ENCODE results near the gene BTBD8. TPM values are rescaled to one million over a fixed set of nuclear protein-coding genes. Genes with fewer than 3 reads are reported as not detected.
"Not testable (repeated sequence)": the region's sequence is repeated elsewhere in the genome, so short reads cannot be mapped to it uniquely, and the experiment has no call there.

Gene BTBD8
- total RNA-seq, 1 donor from 2014 or later, result 4.0 TPM

DNA sequence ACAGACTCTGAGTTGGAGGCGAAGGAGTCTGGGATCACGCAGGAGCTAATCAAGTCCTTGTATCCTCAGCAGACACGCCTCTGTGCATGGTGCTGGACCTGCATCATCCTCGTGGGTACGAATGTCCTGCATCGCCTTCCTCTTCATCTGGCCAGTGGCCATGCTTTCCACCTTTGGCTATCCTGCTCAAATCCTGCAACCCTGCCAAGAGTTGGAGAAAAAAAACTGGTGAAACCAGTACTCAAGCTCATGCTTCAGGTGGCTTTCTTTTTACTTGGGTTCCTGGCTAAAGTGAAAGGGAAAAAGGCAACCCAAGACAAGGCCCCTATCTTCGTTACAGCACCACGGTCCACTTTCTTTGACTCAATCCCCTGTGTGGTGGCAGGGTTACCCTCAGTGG lies 13.8 kb upstream of the BTBD8 start:
- H3K27ac ChIP-seq (replicated peaks), result no peak overlapping the region
- H3K27me3 ChIP-seq (ENCODE audit: low read depth), result no peaks in the 10 kb centered on the region
- intact Hi-C loops (cut with micrococcal nuclease), result no loop called here
- no peak overlapping the region for H3K4me3 ChIP-seq
- no peaks in the 10 kb centered on the region for H3K9me3 ChIP-seq (replicated peaks)
- no peak for DNase-seq
- no peak for TF ChIP-seq CTCF (IDR thresholded peaks at IDR 0.05; ENCODE audit: borderline replicate concordance)
- H3K36me3 ChIP-seq, result no peaks in the 10 kb centered on the region
- H3K4me1 ChIP-seq, result no peaks in the 10 kb centered on the region

DNA sequence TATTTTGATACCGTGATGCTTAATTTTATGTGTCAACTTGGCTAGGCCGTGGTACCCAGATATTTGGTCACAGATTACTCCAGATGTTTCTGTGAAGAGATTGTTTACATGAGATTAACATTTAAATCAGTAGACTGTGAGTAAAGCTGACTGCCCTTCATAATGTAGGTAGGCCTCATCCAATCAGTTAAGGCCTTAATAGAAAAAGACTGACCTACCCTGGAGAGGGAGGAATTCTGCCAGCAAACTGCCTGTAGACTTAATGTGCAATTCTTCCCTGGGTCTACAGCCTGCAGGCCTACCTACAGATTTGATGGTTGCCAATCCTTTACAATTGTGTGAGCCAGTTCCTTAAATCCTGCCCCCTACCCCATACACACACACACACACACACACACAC lies 9.3 kb upstream of the BTBD8 start:
- DNase-seq, result no peak
- Histone ChIP-seq H3K27ac (replicated peaks) (no peak overlapping the region), H3K27me3 (ENCODE audit: low read depth) (no peaks in the 10 kb centered on the region), H3K4me1 (no peaks in the 10 kb centered on the region), H3K4me3 (no peak overlapping the region), H3K36me3 (no peaks in the 10 kb centered on the region), H3K9me3 (replicated peaks) (no peaks in the 10 kb centered on the region)
- no peak for TF ChIP-seq CTCF (IDR thresholded peaks at IDR 0.05; ENCODE audit: borderline replicate concordance)
- intact Hi-C loops (cut with micrococcal nuclease), result no loop called here

DNA sequence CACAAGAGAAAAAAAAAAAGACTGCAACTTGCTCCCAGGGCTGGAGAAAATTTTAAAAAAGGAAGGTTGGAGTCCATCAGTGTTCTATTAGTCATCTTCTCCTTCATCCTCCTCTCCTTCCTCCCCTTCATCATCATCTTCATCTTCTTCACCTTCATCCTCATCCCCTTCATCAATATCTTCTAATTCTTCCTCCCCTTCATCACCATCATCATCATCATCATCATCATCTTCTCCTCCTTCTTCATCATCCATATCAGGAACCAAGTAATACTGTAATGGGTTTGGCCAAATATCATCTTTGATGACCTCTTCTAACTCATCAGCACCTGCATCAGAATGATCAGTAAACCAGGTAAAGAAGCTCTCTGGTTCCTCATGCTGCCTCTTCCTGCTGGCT lies 5.7 kb upstream of the BTBD8 start:
- H3K4me1 ChIP-seq; DNase-seq; H3K36me3 ChIP-seq; H3K9me3 ChIP-seq (replicated peaks); intact Hi-C loops (cut with micrococcal nuclease); H3K27me3 ChIP-seq (ENCODE audit: low read depth); H3K27ac ChIP-seq (replicated peaks); H3K4me3 ChIP-seq: not testable (repeated sequence)

DNA sequence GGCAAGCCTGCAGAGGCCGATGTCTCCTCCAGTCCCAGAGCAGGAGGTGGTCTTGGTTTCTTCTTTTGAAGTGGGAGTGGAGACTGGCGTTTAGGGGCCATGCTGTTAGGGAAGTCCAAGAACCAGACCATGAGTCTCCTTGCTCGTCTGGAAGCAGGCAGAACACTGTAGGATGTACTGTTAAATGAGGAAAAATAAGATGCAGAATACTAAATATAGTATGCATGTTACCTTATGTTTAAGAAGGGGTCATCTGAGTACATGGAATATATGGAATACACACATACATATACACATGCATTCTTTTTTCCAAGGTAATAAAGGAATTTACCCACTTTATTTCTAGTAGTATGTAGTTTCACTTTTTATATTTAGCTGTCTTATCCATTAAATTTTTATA lies 4.8 kb upstream of the BTBD8 start, which contains the start of gene SETSIP:
TSS of gene SETSIP (minus strand) at position 101 of the 400 bp plus-strand sequence. CDS start at position 101, 0 bp downstream.
- Histone ChIP-seq H3K36me3 (no peaks in the 10 kb centered on the region), H3K27me3 (ENCODE audit: low read depth) (no peaks in the 10 kb centered on the region), H3K4me1 (peaks cover 8% of the 10 kb centered on the region), H3K27ac (replicated peaks) (no peak within 1 kb of the TSS), H3K9me3 (replicated peaks) (no peaks in the 10 kb centered on the region), H3K4me3 (no peak within 1 kb of the TSS)
- TF ChIP-seq CTCF (IDR thresholded peaks at IDR 0.05; ENCODE audit: borderline replicate concordance), result no peak
- no peak for DNase-seq
- intact Hi-C loops (cut with micrococcal nuclease), result no loop called here

DNA sequence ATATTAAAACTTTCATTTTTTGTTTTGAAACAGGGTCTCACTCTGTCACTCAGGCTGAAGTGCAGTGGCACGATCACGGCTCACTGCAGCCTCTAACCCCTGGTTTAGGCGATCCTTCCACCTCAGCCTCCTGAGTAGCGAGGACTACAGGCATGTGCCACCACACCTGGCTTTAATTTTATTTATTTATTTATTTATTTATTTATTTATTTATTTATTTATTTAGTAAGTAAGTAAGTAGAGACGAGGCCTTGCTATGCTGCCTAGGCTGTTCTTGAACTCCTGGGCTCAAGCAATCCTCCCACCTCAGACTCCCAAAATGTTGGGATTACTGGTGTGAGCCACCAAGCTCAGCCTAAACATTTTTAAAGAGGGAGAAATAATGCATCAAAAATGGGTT lies 3.8 kb upstream of the BTBD8 start:
- no peak for TF ChIP-seq CTCF (IDR thresholded peaks at IDR 0.05; ENCODE audit: borderline replicate concordance)

GRCh38 chr1:92078077-92078476 lies 2.1 kb upstream of the BTBD8 start:
- H3K4me1 ChIP-seq, result peaks cover 18% of the 10 kb centered on the region
- H3K27ac ChIP-seq (replicated peaks); H3K36me3 ChIP-seq; H3K27me3 ChIP-seq (ENCODE audit: low read depth); H3K9me3 ChIP-seq (replicated peaks); H3K4me3 ChIP-seq; DNase-seq; intact Hi-C loops (cut with micrococcal nuclease): not testable (repeated sequence)

More for the DNA sequence above, 3.8 kb upstream of the BTBD8 start:
- no peak for DNase-seq
- Histone ChIP-seq H3K4me1 (peaks cover 18% of the 10 kb centered on the region), H3K36me3 (no peaks in the 10 kb centered on the region), H3K4me3 (no peak overlapping the region), H3K27me3 (ENCODE audit: low read depth) (no peaks in the 10 kb centered on the region), H3K27ac (replicated peaks) (no peak overlapping the region), H3K9me3 (replicated peaks) (no peaks in the 10 kb centered on the region)
- intact Hi-C loops (cut with micrococcal nuclease), result no loop called here

GRCh38 chr1:92079441-92079840 lies 704 bp upstream of the BTBD8 start:
- H3K4me3 ChIP-seq, result peak overlapping the region; percentile 75
- H3K9me3 ChIP-seq (replicated peaks), result peaks cover 2% of the 10 kb centered on the region
- intact Hi-C loops (cut with micrococcal nuclease), result no loop called here
- no peak for TF ChIP-seq CTCF (IDR thresholded peaks at IDR 0.05; ENCODE audit: borderline replicate concordance)
- no peak for DNase-seq
- no peaks in the 10 kb centered on the region for H3K27me3 ChIP-seq (ENCODE audit: low read depth)
- H3K27ac ChIP-seq (replicated peaks), result no peak overlapping the region
- peaks cover 18% of the 10 kb centered on the region for H3K4me1 ChIP-seq
- H3K36me3 ChIP-seq, result peaks cover under 1% of the 10 kb centered on the region

Measured in left ventricle myocardium inferior (tissue), 1 donor.